Neural crest cell (in vitro differentiated cells): ENCODE measurements around the gene NACAD. TPM values are rescaled to one million over a fixed set of nuclear protein-coding genes. Genes with fewer than 3 reads are reported as not detected.

ENCODE experiments used
- DNase-seq: peaks from one replicate; pipeline ENCODE4 v3.0.0; 2021; ENCODE audit warnings: low read depth, mixed read lengths, low spot score
- H3K27ac Mint-ChIP-seq: one replicate; pipeline ENCODE4 v1.8.0; 2021; ENCODE audit warnings: mild to moderate bottlenecking, mixed read lengths; ENCODE audit not compliant: unreplicated experiment
- H3K27me3 Mint-ChIP-seq: 2 replicates; pipeline ENCODE4 v1.8.0; 2021; ENCODE audit warnings: low read depth, mild to moderate bottlenecking, mixed read lengths
- H3K36me3 Mint-ChIP-seq: 2 replicates; pipeline ENCODE4 v1.8.0; 2021; ENCODE audit warnings: low read depth, mild to moderate bottlenecking, mixed read lengths
- H3K4me1 Mint-ChIP-seq: 2 replicates; pipeline ENCODE4 v1.8.0; 2021; ENCODE audit warnings: mixed read lengths
- H3K4me3 Mint-ChIP-seq: one replicate; pipeline ENCODE4 v1.8.0; 2021; ENCODE audit warnings: mild to moderate bottlenecking, mixed read lengths
- H3K9me3 Mint-ChIP-seq: 2 replicates; pipeline ENCODE4 v1.8.0; 2021; ENCODE audit warnings: mixed read lengths
- CTCF ChIP-seq: fragments of 200-600 bp; sonication (generic); conservative IDR thresholded peaks from 2 replicates; pipeline ENCODE4 v1.5.0; 2021; ENCODE audit warnings: antibody characterized with exemption, mild to moderate bottlenecking
- total RNA-seq: library from RNA; stranded (reverse); gene quantifications from 2 replicates; pipeline ENCODE4 v1.2.1, GENCODE V29; 2021

Gene NACAD
- total RNA-seq, 1 donor from 2014 or later = 9.7 TPM

DNA sequence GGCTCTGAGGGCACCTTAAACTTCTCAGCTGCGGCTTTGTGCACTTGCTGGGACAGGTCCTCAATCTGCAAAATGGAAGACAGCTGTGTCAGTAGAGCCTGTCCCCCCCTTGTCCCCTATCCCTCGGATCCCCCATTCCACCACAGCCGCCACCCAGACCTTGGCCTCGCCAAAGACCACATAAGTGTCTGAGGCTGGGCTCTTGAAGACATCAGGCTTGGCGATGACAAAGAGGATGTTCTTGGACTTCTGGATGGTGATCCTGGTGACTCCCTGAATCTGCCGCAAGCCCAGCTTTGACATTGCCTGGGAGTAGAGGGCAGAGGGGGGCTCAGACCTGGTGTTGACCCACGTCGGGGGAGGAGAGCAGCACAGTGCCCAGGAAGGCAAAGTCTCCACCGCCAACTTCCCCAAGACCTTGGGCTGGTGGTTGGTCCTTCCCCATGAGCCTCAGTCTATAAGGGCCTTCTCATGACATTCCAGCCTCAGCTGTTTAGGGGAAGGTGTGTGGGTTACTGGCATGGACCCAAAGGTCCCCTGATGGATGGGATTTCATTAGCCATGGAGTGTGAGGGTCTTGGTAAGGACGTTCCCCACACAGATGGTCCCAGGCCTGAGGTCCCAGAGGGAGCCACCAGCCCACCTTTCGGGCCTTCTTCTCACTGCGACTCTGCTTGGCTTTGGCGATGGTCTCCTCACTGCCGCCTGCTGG, 7.7 kb downstream of the NACAD start:
- DNase-seq = no peak
- peaks cover 5% of the 10 kb centered on the region for H3K4me1 Mint-ChIP-seq
- H3K27me3 Mint-ChIP-seq = no peaks in the 10 kb centered on the region
- no peak for TF ChIP-seq CTCF
- no peak overlapping the region for H3K27ac Mint-ChIP-seq
- no peaks in the 10 kb centered on the region for H3K9me3 Mint-ChIP-seq
- no peak overlapping the region for H3K4me3 Mint-ChIP-seq
- peaks cover 3% of the 10 kb centered on the region for H3K36me3 Mint-ChIP-seq

DNA sequence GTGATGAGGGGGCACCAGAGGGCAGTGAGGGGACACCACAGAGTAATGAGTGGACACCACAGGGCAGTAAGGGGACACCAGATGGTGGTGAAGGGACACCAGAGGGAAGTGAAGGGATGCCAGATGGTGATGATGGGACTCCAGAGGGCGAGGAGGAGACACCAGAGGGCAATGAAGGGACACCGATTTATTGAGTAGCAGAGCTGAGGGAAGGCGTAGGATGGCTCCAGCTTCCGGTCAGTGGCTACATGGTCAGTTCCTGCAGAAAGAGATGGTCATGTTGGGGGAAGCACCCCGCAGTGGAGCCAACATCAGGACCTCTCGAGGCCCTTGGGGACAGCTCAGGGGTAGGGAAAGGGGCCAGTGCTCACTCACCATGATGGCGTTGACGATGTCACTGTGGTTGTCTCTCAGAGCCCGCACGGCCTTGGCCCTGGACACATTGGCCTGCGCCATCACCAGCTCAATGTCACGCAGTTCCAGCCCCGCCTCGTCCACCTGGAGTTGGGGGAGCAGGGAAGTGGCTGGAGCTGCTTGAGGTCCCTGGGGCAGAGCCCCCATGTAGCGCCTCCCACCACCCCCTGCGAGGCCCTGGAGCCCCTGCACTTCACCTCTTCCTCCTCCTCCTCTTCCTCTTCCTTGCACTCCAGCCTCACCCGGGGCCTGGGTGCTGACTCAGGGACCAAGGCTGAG, 8.4 kb downstream of the NACAD start:
- Mint-ChIP-seq H3K9me3 (no peaks in the 10 kb centered on the region), H3K36me3 (peaks cover 3% of the 10 kb centered on the region), H3K27me3 (no peaks in the 10 kb centered on the region), H3K27ac (no peak overlapping the region), H3K4me3 (peak overlapping the region; percentile 38), H3K4me1 (peaks cover 5% of the 10 kb centered on the region)
- DNase-seq = no peak
- no peak for TF ChIP-seq CTCF

- Mint-ChIP-seq H3K9me3 (no peaks in the 10 kb centered on the region), H3K4me3 (no peak overlapping the region), H3K27me3 (no peaks in the 10 kb centered on the region), H3K36me3 (peaks cover 6% of the 10 kb centered on the region), H3K27ac (peak overlapping the region; percentile 43), H3K4me1 (no peaks in the 10 kb centered on the region)
- TF ChIP-seq CTCF = no peak
- DNase-seq = no peak
Observed at GRCh38 chr7:45078125-45078681, 10.6 kb downstream of the NACAD start.

- Mint-ChIP-seq H3K27ac (no peak overlapping the region), H3K36me3 (peaks cover 6% of the 10 kb centered on the region)
- no peak for TF ChIP-seq CTCF
Observed at GRCh38 chr7:45077579-45077978, 11.2 kb downstream of the NACAD start.

GRCh38 chr7:45076946-45077345, 11.8 kb downstream of the NACAD start:
- Mint-ChIP-seq H3K4me3 (no peak overlapping the region), H3K36me3 (peaks cover 6% of the 10 kb centered on the region), H3K27ac (no peak overlapping the region), H3K27me3 (no peaks in the 10 kb centered on the region), H3K4me1 (no peaks in the 10 kb centered on the region), H3K9me3 (no peaks in the 10 kb centered on the region)
- no peak for TF ChIP-seq CTCF
- no peak for DNase-seq

More at GRCh38 chr7:45077579-45077978, 11.2 kb downstream of the NACAD start:
- Mint-ChIP-seq H3K27me3 (no peaks in the 10 kb centered on the region), H3K4me3 (no peak overlapping the region), H3K4me1 (no peaks in the 10 kb centered on the region), H3K9me3 (no peaks in the 10 kb centered on the region)
- DNase-seq = no peak
